ENCODE results near the gene TLR9.

Gene TLR9

DNA sequence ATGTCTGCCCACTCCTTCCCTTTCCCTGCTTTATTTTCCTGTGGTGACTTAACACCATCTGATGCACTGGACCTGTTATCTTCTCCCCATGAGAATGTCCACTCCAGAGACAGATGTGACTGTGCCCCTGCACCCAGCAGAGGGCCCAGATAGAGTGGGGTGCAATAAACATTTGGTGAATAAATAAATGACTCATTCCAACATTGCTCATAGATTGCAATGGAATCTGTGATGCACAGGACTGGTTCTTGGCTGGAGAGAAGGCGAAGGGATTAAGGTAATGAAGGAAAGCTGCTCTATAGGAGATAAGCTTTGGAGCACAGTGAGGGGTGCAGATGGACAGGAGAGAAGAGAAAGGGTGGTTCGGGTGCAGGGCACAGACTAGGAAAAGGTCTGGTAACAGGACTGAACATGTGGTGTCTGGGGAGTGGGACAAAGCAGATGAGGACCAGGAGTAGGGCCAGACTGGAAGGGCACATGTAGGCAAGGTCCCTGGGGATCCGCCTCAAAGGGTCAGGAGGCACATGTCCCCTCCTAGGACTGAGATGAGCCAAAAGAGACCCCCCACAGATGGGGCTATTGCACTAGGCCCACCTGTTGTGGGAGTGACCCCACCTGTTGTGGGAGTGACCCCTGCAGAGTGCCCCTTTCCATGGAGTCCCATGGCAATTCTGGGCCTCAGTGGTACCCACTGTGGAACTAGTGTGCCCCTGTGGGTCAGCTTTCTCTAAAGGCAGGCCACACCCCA, 53.8 kb downstream of the TLR9 start:
- DNase-seq: peak; percentile 35

Data from fibroblast of skin of back (primary cell).